Osteoblast (primary cell): Measurements from ENCODE around the gene KRT86. TPM values are rescaled to one million over a fixed set of nuclear protein-coding genes. Genes with fewer than 3 reads are reported as not detected.

ENCODE experiments used
- DNase-seq: peaks from one replicate; pipeline ENCODE4 v3.0.0; 2011; ENCODE audit warnings: low spot score, mixed read lengths; ENCODE audit not compliant: insufficient read length; ENCODE audit errors: missing footprints
- H2AFZ ChIP-seq: 2 replicates; pipeline ENCODE4 v1.6.0; 2011; ENCODE audit warnings: mild to moderate bottlenecking, low read length
- H3K27ac ChIP-seq: 2 replicates; pipeline ENCODE4 v1.5.1; 2011; ENCODE audit warnings: mild to moderate bottlenecking, low read depth, low read length, moderate library complexity
- H3K27me3 ChIP-seq: 2 replicates; pipeline ENCODE4 v1.6.0; 2012; ENCODE audit warnings: mild to moderate bottlenecking, control low read depth, inconsistent platforms, low read length, moderate library complexity; ENCODE audit not compliant: insufficient read depth
- H3K36me3 ChIP-seq: 2 replicates; pipeline ENCODE4 v1.5.1; 2011; ENCODE audit warnings: mild to moderate bottlenecking, low read length, control low read depth, moderate library complexity; ENCODE audit not compliant: insufficient read depth
- H3K4me1 ChIP-seq: 2 replicates; pipeline ENCODE4 v1.5.1; 2011; ENCODE audit warnings: mild to moderate bottlenecking, low read length, control low read depth, moderate library complexity; ENCODE audit not compliant: insufficient read depth
- H3K4me2 ChIP-seq: 2 replicates; pipeline ENCODE4 v1.6.0; 2011; ENCODE audit warnings: mild to moderate bottlenecking, low read length; ENCODE audit not compliant: insufficient read depth
- H3K4me3 ChIP-seq: fragments of 200-600 bp; sonication (generic); 3 replicates; pipeline ENCODE4 v1.5.1; 2012; ENCODE audit warnings: mild to moderate bottlenecking, low read length, inconsistent platforms; ENCODE audit not compliant: insufficient read depth
- H3K79me2 ChIP-seq: 2 replicates; pipeline ENCODE4 v1.6.0; 2012; ENCODE audit warnings: mild to moderate bottlenecking, low read length, control low read depth, inconsistent platforms; ENCODE audit not compliant: insufficient read depth
- H3K9me3 ChIP-seq: 2 replicates; pipeline ENCODE4 v1.5.1; 2011; ENCODE audit warnings: low read depth, low read length, control low read depth
- H4K20me1 ChIP-seq: 2 replicates; pipeline ENCODE4 v1.6.0; 2012; ENCODE audit warnings: mild to moderate bottlenecking, low read length, control low read depth; ENCODE audit not compliant: insufficient read depth
- CTCF ChIP-seq: IDR thresholded peaks from 2 replicates; pipeline ENCODE4 v1.5.1; 2011; ENCODE audit warnings: mild to moderate bottlenecking, low read depth, low read length, moderate library complexity; ENCODE audit errors: extremely low read depth
- total RNA-seq: library from RNA; depleted of rRNA; stranded (reverse); fragments of >200 nt; gene quantifications from 2 replicates; pipeline ENCODE4 v1.2.3, GENCODE V29; 2012

KRT86 gene
- total RNA-seq, 1 donor = 0.36 TPM

- H3K79me2 ChIP-seq = no peaks in the 10 kb centered on the region
- peak overlapping the region; percentile 92 for H3K4me2 ChIP-seq
- H3K27ac ChIP-seq = peak overlapping the region; percentile 17
- H3K4me3 ChIP-seq = peak overlapping the region; percentile 71
- H3K9me3 ChIP-seq = no peaks in the 10 kb centered on the region
- no peak for TF ChIP-seq CTCF
- H3K4me1 ChIP-seq = peaks cover 8% of the 10 kb centered on the region
- H4K20me1 ChIP-seq = no peaks in the 10 kb centered on the region
- peaks cover 6% of the 10 kb centered on the region for H3K27me3 ChIP-seq
- no peaks in the 10 kb centered on the region for H3K36me3 ChIP-seq
- DNase-seq = no peak
- peak overlapping the region; percentile 88 for H2AFZ ChIP-seq
These were observed 34.5 kb downstream of the KRT86 start for GRCh38 chr12:52308806-52309425.

DNA sequence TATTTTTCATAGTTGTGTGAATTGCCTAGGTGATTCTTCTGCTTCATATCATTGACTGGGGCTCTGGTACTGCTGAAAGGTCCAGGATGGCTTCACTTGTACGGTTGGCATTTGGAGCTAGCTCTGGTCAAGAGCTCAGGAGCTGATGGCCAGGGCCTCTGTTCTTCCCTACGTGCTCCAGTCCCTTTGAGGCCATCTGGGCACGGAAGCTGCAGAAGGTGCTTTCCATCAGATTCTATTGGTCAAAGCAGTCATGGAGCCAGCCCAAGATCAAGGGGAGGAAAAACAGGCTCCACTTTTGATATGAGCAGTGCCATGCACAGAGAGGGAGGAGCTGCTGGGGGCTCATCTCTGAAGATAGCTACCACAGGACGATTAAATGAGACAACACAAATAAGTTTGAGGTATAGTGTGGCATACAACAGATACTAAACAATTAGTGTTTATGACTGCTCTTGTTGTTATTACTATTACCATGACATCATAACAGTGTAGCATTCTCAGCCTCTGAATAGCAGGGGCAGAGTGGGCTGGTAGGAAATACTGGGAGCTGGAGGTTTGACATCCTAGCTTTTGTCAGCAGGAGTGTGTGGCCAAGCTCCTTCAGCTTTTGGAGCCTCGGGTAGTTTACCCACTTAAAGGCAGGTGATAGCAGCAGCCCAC, 36.3 kb downstream of the KRT86 start:
- peak overlapping the region; percentile 68 for H2AFZ ChIP-seq
- H3K79me2 ChIP-seq = no peaks in the 10 kb centered on the region
- no peaks in the 10 kb centered on the region for H3K9me3 ChIP-seq
- peaks cover 10% of the 10 kb centered on the region for H3K27me3 ChIP-seq
- H3K4me3 ChIP-seq = no peak overlapping the region
- H3K36me3 ChIP-seq = no peaks in the 10 kb centered on the region
- H4K20me1 ChIP-seq = no peaks in the 10 kb centered on the region
- H3K4me1 ChIP-seq = peaks cover 8% of the 10 kb centered on the region
- H3K27ac ChIP-seq = peak overlapping the region; percentile 64
- H3K4me2 ChIP-seq = no peak overlapping the region
- TF ChIP-seq CTCF = no peak
- peak; percentile 95 for DNase-seq

GRCh38 chr12:52311285-52311648, 36.8 kb downstream of the KRT86 start:
- H3K4me2 ChIP-seq = no peak overlapping the region
- H3K4me1 ChIP-seq = peaks cover 8% of the 10 kb centered on the region
- no peaks in the 10 kb centered on the region for H3K9me3 ChIP-seq
- H2AFZ ChIP-seq = peak overlapping the region; percentile 68
- H3K36me3 ChIP-seq = no peaks in the 10 kb centered on the region
- no peak for TF ChIP-seq CTCF
- no peaks in the 10 kb centered on the region for H4K20me1 ChIP-seq
- H3K27ac ChIP-seq = peak overlapping the region; percentile 64
- H3K4me3 ChIP-seq = no peak overlapping the region
- H3K27me3 ChIP-seq = peaks cover 10% of the 10 kb centered on the region
- peak; percentile 70 for DNase-seq
- no peaks in the 10 kb centered on the region for H3K79me2 ChIP-seq

DNA sequence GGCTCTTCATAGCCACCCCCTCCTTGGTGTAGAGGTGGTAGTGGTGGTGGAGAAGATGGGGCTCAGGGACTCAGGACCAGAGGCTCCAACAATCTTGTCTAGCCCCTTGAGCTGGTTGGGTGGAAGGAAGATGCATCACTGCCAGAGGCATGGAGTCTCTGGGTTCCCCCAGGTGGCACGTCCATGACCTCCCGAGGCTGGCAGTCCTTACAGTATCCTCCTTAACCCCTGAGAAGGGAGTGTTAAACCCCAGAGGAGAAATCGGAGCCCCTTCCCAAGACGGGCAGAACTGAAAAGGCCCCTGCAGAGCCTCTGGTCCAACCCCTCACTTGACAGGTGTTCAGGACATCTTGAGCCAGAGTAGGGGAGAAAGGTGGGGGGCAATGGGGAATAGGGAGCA, 37.6 kb downstream of the KRT86 start:
- TF ChIP-seq CTCF = no peak

More for the DNA sequence above, 37.6 kb downstream of the KRT86 start:
- Histone ChIP-seq H3K4me3 (no peak overlapping the region), H3K79me2 (no peaks in the 10 kb centered on the region), H3K9me3 (no peaks in the 10 kb centered on the region), H4K20me1 (no peaks in the 10 kb centered on the region), H3K27ac (no peak overlapping the region), H2AFZ (no peak overlapping the region), H3K36me3 (no peaks in the 10 kb centered on the region), H3K4me2 (no peak overlapping the region), H3K27me3 (peaks cover 8% of the 10 kb centered on the region), H3K4me1 (peaks cover 8% of the 10 kb centered on the region)
- DNase-seq = no peak
